ENCODE measurements around the gene GLMN.

Gene GLMN

DNA sequence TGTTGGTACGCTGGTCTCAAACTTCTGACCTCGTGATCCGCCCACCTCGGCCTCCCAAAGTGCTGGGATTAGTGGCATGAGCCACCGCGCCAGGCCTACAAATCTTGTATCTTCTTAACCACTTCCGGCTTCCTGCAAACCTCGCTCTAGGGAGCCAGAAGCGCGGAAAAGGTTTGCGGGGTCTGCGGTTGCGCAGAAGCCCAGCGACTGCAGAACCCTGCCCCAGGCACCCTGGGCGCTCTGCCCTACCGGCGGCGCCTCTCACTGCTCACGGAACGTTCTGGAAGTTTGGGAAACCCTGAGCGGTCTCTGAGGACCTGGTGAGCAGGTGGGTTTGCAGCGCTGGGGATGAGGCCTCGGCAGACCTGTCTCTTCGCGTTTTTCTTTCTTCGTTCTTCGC is 81.1 kb downstream of the GLMN start, which contains the start of gene C1orf146:
Gene C1orf146, plus strand, starts transcription at position 195 of the 400 bp plus-strand sequence. CDS start 13,506 bp downstream, outside the sequence.
- Histone ChIP-seq H3K27me3 (ENCODE audit: control insufficient read depth, insufficient read depth, low read length) (no peaks in the 10 kb centered on the region), H3K36me3 (ENCODE audit: control insufficient read depth, insufficient read depth, low read length) (no peaks in the 10 kb centered on the region), H3K4me1 (ENCODE audit: control insufficient read depth, insufficient read depth, low read length) (no peaks in the 10 kb centered on the region), H3K9ac (ENCODE audit: low read length) (no peak within 1 kb of the TSS), H3K27ac (ENCODE audit: low read depth, low read length) (no peak within 1 kb of the TSS), H3K4me3 (ENCODE audit: low read length) (no peak within 1 kb of the TSS)

GRCh38 chr1:92211166-92211565 is 87.6 kb downstream of the GLMN start:
- Histone ChIP-seq H3K4me1 (ENCODE audit: control insufficient read depth, insufficient read depth, low read length) (no peaks in the 10 kb centered on the region), H3K4me3 (ENCODE audit: low read length) (no peak overlapping the region), H3K9ac (ENCODE audit: low read length) (no peak overlapping the region), H3K27ac (ENCODE audit: low read depth, low read length) (no peak overlapping the region), H3K27me3 (ENCODE audit: control insufficient read depth, insufficient read depth, low read length) (no peaks in the 10 kb centered on the region), H3K36me3 (ENCODE audit: control insufficient read depth, insufficient read depth, low read length) (no peaks in the 10 kb centered on the region)

DNA sequence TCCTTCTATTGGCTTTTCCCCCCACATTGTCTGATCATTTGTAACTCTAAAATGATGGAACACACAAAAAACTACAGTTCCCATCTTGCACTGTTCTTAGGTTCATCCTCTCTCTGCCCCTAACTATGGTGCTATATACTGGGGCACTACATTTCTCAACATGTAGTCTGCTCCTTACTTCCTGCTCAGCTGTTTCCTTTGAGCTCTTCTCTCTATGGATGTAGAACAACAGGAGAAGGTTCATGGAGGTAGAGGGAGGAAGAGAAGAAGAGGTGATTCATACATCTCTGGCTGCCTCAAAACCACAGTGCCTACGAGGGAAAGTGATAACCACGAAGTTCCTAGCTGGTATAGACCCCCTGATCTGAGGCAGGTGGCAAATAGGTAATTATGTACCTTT is 88.1 kb downstream of the GLMN start:
- H3K4me1 ChIP-seq (ENCODE audit: control insufficient read depth, insufficient read depth, low read length) = no peaks in the 10 kb centered on the region
- no peaks in the 10 kb centered on the region for H3K36me3 ChIP-seq (ENCODE audit: control insufficient read depth, insufficient read depth, low read length)
- no peak overlapping the region for H3K4me3 ChIP-seq (ENCODE audit: low read length)
- H3K9ac ChIP-seq (ENCODE audit: low read length) = no peak overlapping the region
- no peaks in the 10 kb centered on the region for H3K27me3 ChIP-seq (ENCODE audit: control insufficient read depth, insufficient read depth, low read length)
- no peak overlapping the region for H3K27ac ChIP-seq (ENCODE audit: low read depth, low read length)

- no peak overlapping the region for H3K9ac ChIP-seq (ENCODE audit: low read length)
- H3K27ac ChIP-seq (ENCODE audit: low read depth, low read length) = no peak overlapping the region
- no peaks in the 10 kb centered on the region for H3K27me3 ChIP-seq (ENCODE audit: control insufficient read depth, insufficient read depth, low read length)
- H3K4me3 ChIP-seq (ENCODE audit: low read length) = no peak overlapping the region
- H3K4me1 ChIP-seq (ENCODE audit: control insufficient read depth, insufficient read depth, low read length) = no peaks in the 10 kb centered on the region
- no peaks in the 10 kb centered on the region for H3K36me3 ChIP-seq (ENCODE audit: control insufficient read depth, insufficient read depth, low read length)
Measured at GRCh38 chr1:92203105-92203504, 95.7 kb downstream of the GLMN start.

DNA sequence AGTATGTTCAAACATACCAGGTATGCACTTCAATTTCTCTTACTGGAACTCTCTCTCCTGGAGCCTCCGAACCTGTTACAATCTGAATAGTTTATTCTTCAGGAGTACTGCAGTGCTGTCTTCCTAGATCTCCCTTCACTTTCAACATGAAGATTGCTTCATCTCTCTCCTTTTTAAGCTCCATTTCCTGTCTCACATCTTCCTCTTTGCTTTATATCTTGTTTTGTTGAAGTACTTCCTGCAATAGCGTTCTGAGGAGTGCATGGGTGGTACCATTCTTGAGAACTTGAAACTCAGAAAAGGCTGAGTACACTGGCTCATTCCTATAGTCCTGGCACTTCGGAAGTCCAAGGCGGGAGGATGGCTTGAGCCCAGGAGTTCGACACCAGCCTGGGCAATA is 96.8 kb downstream of the GLMN start:
- H3K4me1 ChIP-seq (ENCODE audit: control insufficient read depth, insufficient read depth, low read length) = no peaks in the 10 kb centered on the region
- H3K9ac ChIP-seq (ENCODE audit: low read length) = no peak overlapping the region
- H3K27ac ChIP-seq (ENCODE audit: low read depth, low read length) = no peak overlapping the region
- H3K36me3 ChIP-seq (ENCODE audit: control insufficient read depth, insufficient read depth, low read length) = no peaks in the 10 kb centered on the region
- H3K27me3 ChIP-seq (ENCODE audit: control insufficient read depth, insufficient read depth, low read length) = no peaks in the 10 kb centered on the region
- no peak overlapping the region for H3K4me3 ChIP-seq (ENCODE audit: low read length)
